CD4-positive, alpha-beta T cell treated with Interleukin-1 beta for 1 hour (primary cell): ENCODE measurements around the gene ZNF503.
"Not testable (repeated sequence)": the region's sequence is repeated elsewhere in the genome, so short reads cannot be mapped to it uniquely, and the experiment has no call there.

Experiments used
- DNase-seq, 2 donors: peaks; one replicate each; pipeline ENCODE4 v3.0.0-alpha.2; 2020 to 2022

ZNF503 gene

GRCh38 chr10:75392271-75392670 lies 9.3 kb downstream of the ZNF503 start:
- DNase-seq, result no peak

DNA sequence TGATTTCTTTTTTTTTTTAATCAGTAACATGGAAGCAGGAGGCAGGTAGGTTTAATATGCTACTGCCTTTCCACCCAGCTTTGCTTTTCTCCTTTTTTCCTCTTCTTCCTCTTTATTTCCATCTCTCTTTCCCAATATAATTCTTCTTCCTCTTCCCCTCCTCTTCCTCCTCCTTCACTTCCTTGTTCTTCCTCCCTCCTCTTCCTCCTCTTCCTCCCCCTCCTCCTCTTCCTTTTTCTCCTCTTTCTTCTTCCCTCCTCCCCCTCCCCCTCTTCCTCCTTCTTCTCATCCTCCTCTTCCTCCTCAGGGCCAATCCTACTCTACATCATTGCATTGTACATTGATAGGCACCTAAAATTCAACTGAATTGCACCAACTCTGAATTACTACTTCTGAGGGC lies 11.4 kb downstream of the ZNF503 start:
- no peak for DNase-seq

- no peak for DNase-seq
These were observed 13.5 kb downstream of the ZNF503 start for GRCh38 chr10:75388082-75388481.

DNA sequence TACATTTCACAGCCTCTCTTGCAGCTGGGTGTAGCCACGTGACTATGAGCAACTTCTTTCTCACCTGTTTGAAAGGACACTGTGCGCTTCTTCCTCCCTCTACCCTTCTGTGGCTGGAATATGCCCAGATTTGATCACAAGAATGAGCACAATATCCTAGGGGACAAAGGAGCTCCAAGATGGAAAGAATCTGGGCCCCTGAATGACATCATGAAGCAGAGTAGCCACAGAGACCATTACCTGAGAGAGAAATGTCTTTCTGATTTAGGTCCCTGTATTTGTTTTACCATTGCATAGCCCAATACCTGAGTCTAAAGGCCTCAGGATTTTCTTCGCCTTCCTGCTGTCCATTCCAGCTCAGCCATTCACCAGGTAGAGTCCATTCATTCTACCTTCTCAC lies 15.4 kb downstream of the ZNF503 start:
- no peak for DNase-seq

- DNase-seq, result no peak
These were observed 21.7 kb downstream of the ZNF503 start for GRCh38 chr10:75379817-75380216.

DNA sequence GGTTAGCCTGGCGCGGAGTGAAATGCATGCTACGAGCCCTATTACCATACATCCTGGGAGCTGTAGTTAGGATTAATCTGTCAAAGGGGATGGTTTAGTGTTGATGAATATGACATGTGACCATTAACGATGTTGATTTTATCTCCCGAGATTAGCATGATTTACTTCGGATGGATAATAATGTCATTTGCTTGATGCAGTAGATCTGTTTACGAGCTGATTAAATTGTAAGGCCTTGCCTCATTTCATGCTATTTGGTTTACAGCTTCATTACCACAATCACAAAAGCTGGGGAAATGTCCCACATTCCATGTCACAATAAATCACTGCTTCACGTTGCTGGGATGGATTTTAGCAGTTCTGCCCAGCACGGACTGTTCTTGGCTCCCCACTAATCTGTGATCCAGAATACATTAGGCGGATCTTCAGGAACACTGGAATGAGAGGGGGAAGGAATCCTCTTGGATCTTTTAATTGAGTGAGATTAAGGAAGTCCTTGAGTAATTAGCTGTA lies 22.3 kb downstream of the ZNF503 start:
- DNase-seq, result no peak

GRCh38 chr10:75378379-75378778 lies 23.2 kb downstream of the ZNF503 start:
- DNase-seq, result no peak

DNA sequence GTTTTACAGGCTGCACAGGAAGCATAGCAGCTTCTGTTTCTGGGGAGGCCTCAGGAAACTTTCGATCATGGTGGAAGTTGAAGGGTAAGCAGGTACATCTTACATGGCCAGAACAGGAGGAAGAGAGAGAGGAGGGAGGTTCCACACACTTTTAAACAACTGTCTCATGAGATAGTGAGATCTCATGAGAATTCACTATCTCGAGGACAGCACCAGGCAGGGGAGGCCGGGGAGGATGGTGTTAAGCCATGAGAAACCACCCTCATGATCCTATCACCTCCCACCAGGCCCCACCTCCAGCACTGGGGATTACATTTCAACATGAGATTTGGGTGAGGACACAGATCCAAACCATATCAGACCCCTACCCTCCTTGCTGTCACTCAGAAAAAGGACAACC lies 23.7 kb downstream of the ZNF503 start:
- no peak for DNase-seq

DNA sequence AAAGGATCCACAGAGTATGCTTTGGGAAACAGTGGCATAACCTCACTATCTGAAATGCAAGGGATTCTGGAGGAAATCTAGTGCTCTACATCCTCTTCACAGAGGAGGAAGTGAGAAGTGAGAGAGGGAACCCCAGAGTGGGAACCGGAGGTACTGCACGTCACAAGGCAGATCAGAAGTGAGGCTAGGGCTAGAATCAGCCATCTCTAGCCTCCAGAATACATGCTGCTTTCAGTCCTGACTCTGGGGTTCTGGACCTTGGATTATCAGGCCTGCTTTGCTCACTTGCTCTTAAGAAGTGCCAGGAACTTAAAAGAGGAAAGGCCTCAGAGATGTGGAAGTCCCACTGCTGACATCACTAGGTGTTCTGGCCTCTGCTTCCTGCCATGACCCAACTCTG lies 25.7 kb downstream of the ZNF503 start:
- peak; percentile 3 to 49 for DNase-seq

DNA sequence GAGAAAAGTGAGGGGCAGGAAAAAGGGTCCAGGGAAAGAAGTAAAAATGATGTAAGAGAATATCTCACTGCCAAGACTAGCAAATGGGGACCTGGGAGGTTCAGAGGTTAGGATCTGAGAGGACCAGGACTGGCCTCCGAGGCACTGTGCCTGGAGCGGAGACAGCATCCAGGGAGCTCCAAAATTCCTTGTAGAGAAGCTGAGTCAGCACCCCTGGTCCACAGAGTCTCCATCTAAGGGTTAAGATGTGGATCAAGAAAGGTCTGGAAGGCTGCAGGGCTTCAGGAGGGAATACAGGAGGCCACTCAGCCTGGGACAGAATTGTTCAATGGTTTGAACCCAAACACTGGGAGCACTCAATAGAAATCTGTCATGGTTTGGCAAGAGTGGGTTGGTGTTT lies 30.6 kb downstream of the ZNF503 start:
- no peak for DNase-seq

DNA sequence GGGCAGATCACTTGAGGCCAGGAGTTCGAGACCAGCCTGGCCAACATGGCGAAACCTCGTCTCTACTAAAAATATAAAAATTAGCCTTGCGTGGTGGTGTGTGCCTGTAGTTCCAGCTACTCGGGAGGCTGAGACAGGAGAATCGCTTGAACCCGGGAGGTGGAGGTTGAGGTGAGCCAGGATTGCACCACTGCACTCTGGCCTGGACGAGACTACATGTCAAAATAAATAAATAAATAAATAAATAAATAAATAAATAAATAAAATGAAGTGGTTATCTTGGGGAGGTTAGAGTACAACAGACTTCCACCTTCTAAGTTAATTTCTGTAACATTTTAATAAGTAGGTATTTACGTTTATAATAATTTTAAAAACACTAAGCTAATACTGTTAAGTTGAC lies 31.7 kb downstream of the ZNF503 start:
- not testable (repeated sequence) for DNase-seq

- DNase-seq, result no peak
These were observed 33.7 kb downstream of the ZNF503 start for GRCh38 chr10:75367901-75368300.

DNA sequence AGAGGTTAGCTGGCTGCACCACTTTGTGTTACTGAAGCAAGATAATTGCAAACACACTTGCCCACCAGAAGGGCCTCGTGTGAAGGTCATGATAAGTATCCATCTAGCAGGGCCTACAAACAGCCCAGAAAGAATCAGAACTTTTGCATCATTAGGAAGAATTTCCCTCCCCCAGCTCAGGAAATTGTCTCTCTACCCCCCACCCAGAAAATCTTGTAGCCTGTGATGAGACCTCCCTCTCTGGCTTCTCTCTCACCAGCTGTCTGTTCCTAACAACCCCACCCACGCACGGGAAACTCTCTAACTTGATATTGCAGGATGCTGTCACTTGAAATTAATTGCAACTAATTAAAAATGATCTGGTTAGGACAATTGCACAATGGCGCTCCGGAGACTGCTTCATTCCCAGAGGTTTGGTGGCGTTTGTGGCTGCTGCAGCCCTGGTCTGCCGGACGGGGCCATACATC lies 34.5 kb downstream of the ZNF503 start:
- no peak for DNase-seq

- no peak for DNase-seq
These were observed 38.1 kb downstream of the ZNF503 start for GRCh38 chr10:75363431-75363830.

- DNase-seq, result not testable (repeated sequence)
These were observed 41.7 kb downstream of the ZNF503 start for GRCh38 chr10:75359876-75360275.

DNA sequence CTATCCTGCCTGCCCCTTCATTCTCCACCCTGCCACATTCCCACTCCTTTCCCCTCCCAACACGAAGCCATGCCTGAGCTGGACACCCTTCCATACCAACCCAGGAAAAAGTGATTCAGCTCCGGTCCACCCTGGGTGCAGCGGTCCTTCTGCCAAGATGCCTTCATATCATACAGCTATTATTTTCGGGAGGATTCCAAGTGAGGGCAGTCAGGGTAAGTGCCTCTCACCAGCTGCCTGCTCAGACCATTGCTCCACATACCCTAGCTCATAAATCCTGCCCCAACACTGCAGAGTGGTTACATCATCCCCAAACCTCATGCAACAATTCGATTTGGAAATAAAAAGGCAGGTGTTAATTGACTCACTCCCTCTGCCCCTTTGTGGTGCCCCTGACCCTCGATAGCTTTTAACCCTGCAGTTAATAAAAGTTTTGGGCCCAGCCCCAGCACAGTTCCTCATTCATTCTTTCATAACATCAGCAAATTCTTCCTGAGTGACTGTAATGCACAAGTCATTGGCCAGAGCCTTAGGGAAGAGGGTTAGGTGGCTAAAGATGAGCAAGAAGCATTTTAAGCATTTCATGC lies 42.6 kb downstream of the ZNF503 start:
- DNase-seq, result peak in 1 of 2 donors; percentile 17

DNA sequence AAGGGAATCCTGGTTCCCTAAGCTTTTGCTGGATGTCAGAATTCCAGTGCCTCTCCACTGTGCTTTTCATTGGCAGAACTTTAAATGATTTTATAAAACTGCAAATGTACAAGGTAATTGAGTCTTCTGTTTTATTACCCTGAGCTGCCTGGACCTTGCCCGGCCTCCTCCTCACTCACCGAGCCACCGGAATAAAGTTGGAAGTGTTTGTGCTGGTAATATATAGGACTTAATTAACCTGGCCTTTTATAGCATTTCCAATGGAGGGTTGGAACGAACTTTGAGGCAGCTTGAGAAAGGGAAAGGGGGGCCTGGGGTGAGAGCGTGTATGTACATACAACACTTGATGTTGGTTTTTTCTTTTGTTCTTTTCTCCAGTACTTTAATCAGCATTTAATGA lies 43.4 kb downstream of the ZNF503 start:
- no peak for DNase-seq

GRCh38 chr10:75357500-75357899 lies 44.1 kb downstream of the ZNF503 start:
- no peak for DNase-seq

DNA sequence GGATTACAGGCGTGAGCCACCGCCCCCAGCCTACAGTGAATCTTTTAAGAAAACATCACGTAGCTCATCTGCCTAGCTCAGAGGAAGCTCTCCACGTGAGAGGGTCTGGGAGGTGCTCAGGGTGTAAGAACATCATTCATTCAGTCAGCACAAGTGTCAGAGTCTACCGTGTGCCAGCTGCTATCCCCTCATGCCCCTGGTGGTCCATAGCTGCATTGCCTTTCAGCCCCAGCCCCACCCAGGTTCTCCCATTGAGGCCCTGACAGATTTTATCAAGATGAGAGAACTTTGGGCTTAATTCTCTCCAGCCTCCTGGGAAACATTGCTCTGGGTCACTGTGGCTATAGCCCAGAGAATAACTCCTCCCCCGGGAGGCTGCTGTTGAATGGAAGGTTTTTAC lies 45.1 kb downstream of the ZNF503 start:
- no peak for DNase-seq

DNA sequence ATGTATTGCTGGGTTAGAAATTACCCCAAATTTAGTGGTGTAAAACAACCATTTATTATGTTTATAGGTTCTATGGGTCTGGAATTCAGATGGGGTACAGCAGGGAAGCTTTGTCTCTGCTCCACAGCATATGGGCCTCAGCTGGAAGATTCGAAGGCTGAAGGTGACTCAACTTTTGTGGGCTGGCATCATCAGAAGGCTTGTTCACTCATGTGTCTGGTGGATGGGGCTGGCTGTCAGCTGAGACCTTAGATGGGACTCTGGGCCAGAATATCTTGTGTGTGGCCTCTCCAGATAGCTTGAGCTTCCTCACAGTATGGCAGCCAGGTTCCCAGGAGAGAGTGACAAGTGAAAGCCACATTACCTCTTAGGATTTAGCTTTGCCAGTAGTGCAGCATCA lies 45.9 kb downstream of the ZNF503 start:
- DNase-seq, result no peak

GRCh38 chr10:75353183-75353582 lies 48.4 kb downstream of the ZNF503 start:
- DNase-seq, result no peak

GRCh38 chr10:75352650-75353049 lies 48.9 kb downstream of the ZNF503 start:
- no peak for DNase-seq

- DNase-seq, result no peak
These were observed 49.9 kb downstream of the ZNF503 start for GRCh38 chr10:75351637-75352036.

DNA sequence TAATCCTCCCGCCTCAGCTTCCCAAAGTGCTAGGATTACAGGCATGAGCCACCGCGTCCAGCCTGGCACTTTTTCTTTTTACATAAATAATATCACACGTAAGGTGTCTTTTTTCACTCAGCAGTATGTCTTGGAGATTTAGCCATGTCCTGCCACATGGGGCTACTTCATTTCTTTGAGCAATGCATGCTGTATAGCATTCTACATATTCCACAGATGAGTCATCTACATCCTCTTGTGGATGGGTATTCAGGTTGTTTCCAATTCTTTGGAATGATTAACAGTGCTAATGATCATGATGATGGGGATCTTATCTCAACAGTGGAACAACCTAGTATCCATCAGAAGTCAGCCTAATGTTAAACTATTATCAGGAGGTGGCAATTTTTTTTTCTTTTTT lies 50.8 kb downstream of the ZNF503 start:
- DNase-seq, result no peak
